A549 (cell line): Measurements from ENCODE around the gene FRMD3.

Source experiments
- BHLHE40 ChIP-seq: IDR thresholded peaks from 2 replicates; pipeline ENCODE4 v1.6.1; 2012; ENCODE audit warnings: low read depth, low read length, inconsistent platforms
- CBX8 ChIP-seq: fragments of 200-600 bp; sonication (generic); IDR thresholded peaks from 2 replicates; pipeline ENCODE4 v1.6.1; 2016
- CEBPB ChIP-seq, 2 experiments: fragments of >200 bp in 1 of 2; sonication (Bioruptor Twin) in 1 of 2; formaldehyde crosslinking in 1 of 2; IDR thresholded peaks; 2 replicates each; pipeline ENCODE4 v1.6.1; 2012 to 2016
- CTCF ChIP-seq: fragments of >200 bp; sonication (Bioruptor Twin); formaldehyde crosslinking; IDR thresholded peaks from 3 replicates; pipeline ENCODE4 v1.5.1; 2016
- EP300 ChIP-seq, 2 experiments: fragments of >200 bp; sonication (Bioruptor Twin); formaldehyde crosslinking; IDR thresholded peaks; 2 replicates in 1 of 2; 3 replicates in 1 of 2; pipeline ENCODE4 v1.6.1; 2016 to 2017
- HOXB5 ChIP-seq: fragments of 250-450 bp; sonication (Bioruptor Pico); IDR thresholded peaks from 2 replicates; pipeline ENCODE4 v1.5.0; 2020; ENCODE audit warnings: mild to moderate bottlenecking, moderate library complexity
- JUN ChIP-seq, 2 experiments: fragments of >200 bp; sonication (Bioruptor Twin); formaldehyde crosslinking; IDR thresholded peaks; 2 replicates in 1 of 2; 3 replicates in 1 of 2; pipeline ENCODE4 v1.6.1; 2016 to 2017
- MAX ChIP-seq: IDR thresholded peaks from 2 replicates; pipeline ENCODE4 v1.6.1; 2012
- MAZ ChIP-seq: fragments of 150-350 bp; IDR thresholded peaks from 2 replicates; pipeline ENCODE4 v1.6.1; 2014; ENCODE audit warnings: antibody characterized with exemption, low read depth, low read length, borderline replicate concordance
- MYC ChIP-seq: IDR thresholded peaks from 2 replicates; pipeline ENCODE4 v1.6.1; 2012; ENCODE audit warnings: mild to moderate bottlenecking, inconsistent platforms, low read length, improper control_type of control experiment, borderline replicate concordance
- POLR2A ChIP-seq: IDR thresholded peaks from 2 replicates; pipeline ENCODE4 v1.6.1; 2012; ENCODE audit warnings: mild to moderate bottlenecking, low read length
- RARB ChIP-seq: fragments of 250-450 bp; sonication (Bioruptor Pico); IDR thresholded peaks from 2 replicates; pipeline ENCODE4 v1.8.0; 2021; ENCODE audit warnings: mild to moderate bottlenecking, moderate library complexity
- SMC3 ChIP-seq: fragments of >200 bp; sonication (Bioruptor Twin); formaldehyde crosslinking; IDR thresholded peaks from 3 replicates; pipeline ENCODE4 v1.6.1; 2018; ENCODE audit warnings: inconsistent platforms
- TF ChIP-seq, protein P1 (sequence below): fragments of 450-650 bp; IDR thresholded peaks from 2 replicates; pipeline ENCODE4 v1.6.1; 2014; ENCODE audit warnings: antibody characterized with exemption

DNA sequence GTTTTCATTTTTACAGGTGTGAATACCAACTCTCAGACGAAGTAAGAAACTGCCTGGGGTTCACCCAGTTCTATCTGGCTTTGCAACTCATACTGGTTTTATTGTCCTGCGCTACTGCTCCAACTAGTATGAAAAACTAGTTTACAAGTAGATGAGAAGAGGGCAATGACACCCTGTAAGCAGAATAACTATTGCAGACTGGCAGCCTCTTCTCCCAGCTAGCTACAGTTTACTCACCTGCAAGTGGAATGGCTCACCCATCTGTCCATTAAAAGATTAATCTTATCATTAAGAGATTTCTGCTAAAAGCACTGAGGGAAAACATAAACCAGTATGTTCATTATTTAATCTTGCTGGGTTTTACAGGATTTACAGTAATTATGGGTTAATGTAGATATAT lies 113.4 kb downstream of the FRMD3 start:
- TF ChIP-seq CTCF (no peak), EP300 (IDR thresholded peaks at IDR 0.05) (no peak), CEBPB (IDR thresholded peaks at IDR 0.05) (no peak), MAX (no peak), POLR2A (no peak), MAZ (no peak), CBX8 (no peak), SMC3 (no peak), BHLHE40 (no peak), JUN (IDR thresholded peaks at IDR 0.05) (no peak), MYC (no peak), HOXB5 (CRISPR knock-in tag) (no peak), RARB (CRISPR knock-in tag) (no peak)
- TF ChIP-seq, protein P1, sequence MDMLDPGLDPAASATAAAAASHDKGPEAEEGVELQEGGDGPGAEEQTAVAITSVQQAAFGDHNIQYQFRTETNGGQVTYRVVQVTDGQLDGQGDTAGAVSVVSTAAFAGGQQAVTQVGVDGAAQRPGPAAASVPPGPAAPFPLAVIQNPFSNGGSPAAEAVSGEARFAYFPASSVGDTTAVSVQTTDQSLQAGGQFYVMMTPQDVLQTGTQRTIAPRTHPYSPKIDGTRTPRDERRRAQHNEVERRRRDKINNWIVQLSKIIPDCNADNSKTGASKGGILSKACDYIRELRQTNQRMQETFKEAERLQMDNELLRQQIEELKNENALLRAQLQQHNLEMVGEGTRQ: no peak
